ENCODE data around the gene MED12L. TPM values are rescaled to one million over a fixed set of nuclear protein-coding genes. Genes with fewer than 3 reads are reported as not detected.

MED12L gene
- total and polyA plus RNA-seq, 7 donors: 0.01 to 2.6 (median 0.17) TPM

GRCh38 chr3:151210676-151211381 lies 125.4 kb downstream of the MED12L start:
- no peak for TF ChIP-seq CTCF (IDR thresholded peaks at IDR 0.05)
- WGBS, 3 donors: 60 to 65% (median 64%) methylated on average over 4 of the region's 4 CpGs

GRCh38 chr3:151213151-151213550 lies 127.7 kb downstream of the MED12L start:
- no peaks in the 10 kb centered on the region for H3K36me3 ChIP-seq (ENCODE audit: insufficient read depth in 1 of 2, low read depth in 1 of 2)
- WGBS, 3 donors: 74 to 84% (median 79%) methylated on average over 4 of the region's 4 CpGs
- ATAC-seq (no peak), DNase-seq (no peak)
- intact Hi-C loops (cut with DNase I): loop anchor here in 1 of 2 donors (5.0 kb wide), 1 partner anchor 36 kb away; no protein-coding TSS in a partner anchor
- H3K4me3 ChIP-seq: no peak overlapping the region
- H3K4me1 ChIP-seq: peaks cover 6% of the 10 kb centered on the region
- H3K9me3 ChIP-seq: no peaks in the 10 kb centered on the region
- no peak overlapping the region for H3K27ac ChIP-seq
- TF ChIP-seq CTCF (IDR thresholded peaks at IDR 0.05): no peak
- H3K27me3 ChIP-seq (ENCODE audit: insufficient read depth in 3 of 3, low read length in 2 of 3): no peaks in the 10 kb centered on the region

More at GRCh38 chr3:151210676-151211381, 125.4 kb downstream of the MED12L start:
- H3K27me3 ChIP-seq (ENCODE audit: insufficient read depth in 3 of 3, low read length in 2 of 3): no peaks in the 10 kb centered on the region
- ATAC-seq (no peak), DNase-seq (no peak)
- H3K4me3 ChIP-seq: no peak overlapping the region
- H3K36me3 ChIP-seq (ENCODE audit: insufficient read depth in 1 of 2, low read depth in 1 of 2): no peaks in the 10 kb centered on the region
- intact Hi-C loops (cut with DNase I): loop anchor here in 1 of 2 donors (5.0 kb wide), 1 partner anchor 34 kb away; no protein-coding TSS in a partner anchor
- no peaks in the 10 kb centered on the region for H3K9me3 ChIP-seq
- H3K27ac ChIP-seq: no peak overlapping the region
- H3K4me1 ChIP-seq: no peaks in the 10 kb centered on the region

DNA sequence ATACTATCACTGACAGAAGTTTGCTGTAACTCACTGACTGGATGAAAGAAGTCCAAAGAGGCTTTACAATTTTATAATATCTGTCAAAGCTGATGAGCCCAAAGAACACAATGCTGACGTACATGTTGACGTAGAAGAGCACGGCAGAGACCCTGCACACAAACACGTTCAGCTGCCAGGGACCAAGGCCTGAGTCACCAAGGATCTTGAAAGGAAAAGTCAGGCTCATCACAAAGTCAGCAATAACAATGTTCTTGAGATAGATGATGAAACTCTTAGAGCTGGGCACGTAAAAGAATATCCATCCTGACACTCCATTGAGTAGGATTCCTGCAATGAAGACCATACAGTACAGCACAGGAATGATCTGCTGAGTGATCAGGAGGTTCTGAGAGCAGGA lies 128.4 kb downstream of the MED12L start:
- TF ChIP-seq CTCF (IDR thresholded peaks at IDR 0.05): no peak
- no peak for DNase-seq
- intact Hi-C loops (cut with DNase I): loop anchor here in 1 of 2 donors (5.0 kb wide), 1 partner anchor 37 kb away; no protein-coding TSS in a partner anchor
- no peaks in the 10 kb centered on the region for H3K27me3 ChIP-seq (ENCODE audit: insufficient read depth in 3 of 3, low read length in 2 of 3)
- H3K4me1 ChIP-seq: peaks cover 6% of the 10 kb centered on the region
- no peak overlapping the region for H3K4me3 ChIP-seq
- 91 to 96% (median 94%) methylated on average over 5 of the region's 5 CpGs for WGBS, 3 donors
- H3K9me3 ChIP-seq: no peaks in the 10 kb centered on the region
- H3K36me3 ChIP-seq (ENCODE audit: insufficient read depth in 1 of 2, low read depth in 1 of 2): no peaks in the 10 kb centered on the region
- no peak for ATAC-seq
- no peak overlapping the region for H3K27ac ChIP-seq

- no peaks in the 10 kb centered on the region for H3K9me3 ChIP-seq
- H3K4me3 ChIP-seq: no peak overlapping the region
- DNase-seq (no peak), ATAC-seq (no peak)
- intact Hi-C loops (cut with DNase I): loop anchor here in 1 of 2 donors (5.0 kb wide), 1 partner anchor 37 kb away; no protein-coding TSS in a partner anchor
- 40 to 55% (median 48%) methylated on average over 1 of the region's 1 CpG for WGBS, 3 donors
- H3K4me1 ChIP-seq: peaks cover 6% of the 10 kb centered on the region
- H3K27me3 ChIP-seq (ENCODE audit: insufficient read depth in 3 of 3, low read length in 2 of 3): no peaks in the 10 kb centered on the region
- H3K27ac ChIP-seq: no peak overlapping the region
- TF ChIP-seq CTCF (IDR thresholded peaks at IDR 0.05): no peak
- H3K36me3 ChIP-seq (ENCODE audit: insufficient read depth in 1 of 2, low read depth in 1 of 2): no peaks in the 10 kb centered on the region
Measured at GRCh38 chr3:151214459-151214858, 129.0 kb downstream of the MED12L start.
